Right renal cortex interstitium (tissue), 3 donors: Measurements from ENCODE around the gene TCEAL8. TPM values are rescaled to one million over a fixed set of nuclear protein-coding genes. Genes with fewer than 3 reads are reported as not detected.

Source experiments
- DNase-seq, 3 donors: peaks; one replicate each; pipeline ENCODE4 v3.0.0-alpha.2; 2013; ENCODE audit warnings: low read depth in 3 of 3, low spot score in 2 of 3
- polyA plus RNA-seq, 3 donors: library from polyadenylated mRNA; unstranded; fragments of 120-200 nt; gene quantifications; one replicate each; pipeline ENCODE4 v1.2.1, GENCODE V29; 2013; ENCODE audit not compliant: insufficient read length in 3 of 3

The TCEAL8 gene
- polyA plus RNA-seq, 3 donors: 163 to 171 (median 164) TPM

GRCh38 chrX:103215425-103215991 is 39.4 kb downstream of the TCEAL8 start:
- peak in 2 of 3 donors; percentile 21 to 27 for DNase-seq

GRCh38 chrX:103214870-103215424 is 40.0 kb downstream of the TCEAL8 start, which contains the start of gene BEX4:
Gene BEX4, plus strand, starts transcription at chrX:103215108. Its CDS starts 1,046 bp downstream, at chrX:103216154.
- peak in 2 of 3 donors; percentile 56 to 58 for DNase-seq

GRCh38 chrX:103212749-103213457 is 42.1 kb downstream of the TCEAL8 start:
- DNase-seq: no peak

GRCh38 chrX:103211012-103211715 is 43.8 kb downstream of the TCEAL8 start:
- peak in 1 of 3 donors; percentile 34 for DNase-seq

- DNase-seq: no peak
These were observed 44.9 kb downstream of the TCEAL8 start for GRCh38 chrX:103210056-103210455.

Other genes with a start within 250 kb of the TCEAL8 start
- 10 to 100 TPM; 52.6 to 79.0 (median 72.5) TPM for gene BEX1, start 191.0 kb downstream of the TCEAL8 start, polyA plus RNA-seq
- under 1 TPM in 2 of 3 donors, not detected in 1; 0.14 to 0.18 TPM for gene NXF3, start 162.0 kb downstream of the TCEAL8 start, polyA plus RNA-seq
- 100 to 1,000 TPM; 175 to 185 (median 175) TPM for gene BEX4, start 40.0 kb downstream of the TCEAL8 start, polyA plus RNA-seq
- gene TCEAL5, start 21.6 kb upstream of the TCEAL8 start, polyA plus RNA-seq: 10 to 100 TPM; 14.7 to 17.3 (median 17.0) TPM
- gene BEX2, start 55.8 kb upstream of the TCEAL8 start, polyA plus RNA-seq: 10 to 100 TPM; 80.3 to 95.4 (median 92.9) TPM
- 10 to 100 TPM; 36.7 to 48.4 (median 42.0) TPM for gene TCEAL7, start 75.1 kb upstream of the TCEAL8 start, polyA plus RNA-seq
- gene TCEAL9, start 101.4 kb upstream of the TCEAL8 start, polyA plus RNA-seq: 100 to 1,000 TPM; 231 to 248 (median 239) TPM
- gene BEX3, start 121.4 kb upstream of the TCEAL8 start, polyA plus RNA-seq: 100 to 1,000 TPM; 535 to 609 (median 591) TPM